HG03097 (cell line): ENCODE measurements around the gene CERS3.

Experiments used
- ATAC-seq: cut with Tn5 transposase; IDR thresholded peaks from one replicate; pipeline ENCODE4 v1.9.1; 2021; ENCODE audit not compliant: unreplicated experiment, low FRiP score

Gene CERS3

GRCh38 chr15:100385300-100386050 is 143.3 kb downstream of the CERS3 start:
- ATAC-seq = no peak

DNA sequence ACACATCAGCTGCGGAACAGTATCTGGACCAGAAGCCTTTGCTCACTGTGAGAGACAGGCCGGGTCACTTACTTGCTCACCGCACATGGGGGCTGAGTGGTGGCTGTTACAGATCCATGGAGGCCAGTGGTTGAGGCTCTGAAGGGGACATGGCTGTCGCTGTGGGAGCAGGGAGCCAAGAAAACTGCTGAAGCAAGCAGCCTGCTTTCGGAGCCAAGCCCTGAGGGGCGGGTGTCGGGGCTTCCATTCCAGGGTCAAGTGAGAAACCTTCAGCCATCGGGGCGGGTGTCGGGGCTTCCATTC is 144.7 kb downstream of the CERS3 start:
- ATAC-seq = no peak

DNA sequence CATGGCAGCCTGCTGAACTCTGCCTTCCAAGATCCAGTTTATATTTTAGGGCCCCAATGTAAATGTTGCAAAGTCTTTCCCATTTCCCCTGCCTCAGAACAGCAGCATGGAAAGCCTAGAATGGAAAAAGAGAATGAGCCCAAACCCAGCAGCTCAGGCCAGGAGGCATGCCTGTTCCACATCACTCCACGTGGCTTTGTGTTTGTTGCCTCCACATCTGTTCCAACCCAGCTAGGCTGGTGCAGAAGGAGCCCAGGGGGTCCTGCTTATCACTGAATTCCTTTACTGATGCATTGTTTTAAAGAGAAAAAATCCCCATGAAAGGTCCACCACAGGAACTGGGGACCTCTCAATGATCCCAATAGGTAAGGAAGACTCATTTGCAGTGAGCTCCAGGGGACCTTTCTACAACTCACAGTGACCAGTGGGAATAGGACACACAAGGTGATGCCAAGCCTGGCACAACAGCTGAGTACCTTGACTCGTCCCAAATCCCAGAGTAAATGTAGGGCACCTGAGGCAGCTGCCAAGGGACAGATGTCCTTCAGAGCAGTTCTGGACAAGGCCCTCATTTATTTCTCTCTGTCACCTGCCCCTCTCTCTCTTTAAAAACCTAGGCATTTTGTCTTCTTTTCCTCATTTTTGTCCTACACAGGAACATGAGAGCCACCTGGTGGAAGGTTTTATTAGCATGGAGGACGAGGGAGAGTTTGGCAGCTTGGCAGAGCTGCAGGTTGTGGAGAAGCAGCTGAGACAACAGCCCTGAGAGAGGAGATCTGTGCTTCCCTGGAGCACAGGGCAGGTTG is 145.2 kb downstream of the CERS3 start:
- ATAC-seq = no peak

GRCh38 chr15:100373942-100374341 is 154.8 kb downstream of the CERS3 start:
- ATAC-seq = no peak

DNA sequence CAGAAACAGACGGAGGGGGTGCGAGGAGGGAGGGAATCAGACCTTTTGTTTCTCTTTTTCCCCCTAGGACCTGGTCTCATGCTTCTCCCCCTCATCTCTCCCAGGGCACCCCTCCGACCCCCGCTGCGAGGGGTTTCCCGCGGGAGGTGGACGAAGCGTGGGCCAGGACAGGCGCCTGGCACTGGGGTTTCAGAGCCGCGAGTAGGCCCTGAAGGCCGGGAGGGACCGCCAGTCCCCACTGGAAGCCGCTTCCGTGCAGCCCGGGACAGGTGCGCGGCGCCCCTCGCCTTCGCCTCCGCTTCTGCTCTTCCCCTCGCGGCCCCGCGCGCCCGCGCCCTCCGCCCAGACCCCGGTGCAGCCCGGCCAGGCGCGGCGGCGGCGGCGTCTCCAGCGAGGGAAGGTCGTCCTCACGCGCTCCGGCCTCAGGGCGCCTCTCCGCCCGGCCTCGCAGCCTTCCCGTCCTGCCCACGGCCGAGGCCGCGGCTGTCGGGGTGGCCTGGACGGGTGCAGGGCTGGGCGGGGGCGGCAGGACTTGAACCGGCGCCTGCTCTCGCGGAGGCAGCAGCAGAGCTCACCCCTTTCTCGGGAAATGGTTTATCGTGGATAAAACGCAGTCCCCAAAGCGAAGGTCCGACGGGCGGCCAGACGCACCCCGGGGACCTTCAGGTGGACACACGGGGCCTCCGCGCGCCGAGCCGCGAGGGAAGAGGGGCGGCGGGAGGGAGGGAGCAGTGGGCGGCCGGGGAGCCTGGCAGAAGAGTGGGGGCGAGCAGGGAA is 155.4 kb downstream of the CERS3 start:
- ATAC-seq = no peak

DNA sequence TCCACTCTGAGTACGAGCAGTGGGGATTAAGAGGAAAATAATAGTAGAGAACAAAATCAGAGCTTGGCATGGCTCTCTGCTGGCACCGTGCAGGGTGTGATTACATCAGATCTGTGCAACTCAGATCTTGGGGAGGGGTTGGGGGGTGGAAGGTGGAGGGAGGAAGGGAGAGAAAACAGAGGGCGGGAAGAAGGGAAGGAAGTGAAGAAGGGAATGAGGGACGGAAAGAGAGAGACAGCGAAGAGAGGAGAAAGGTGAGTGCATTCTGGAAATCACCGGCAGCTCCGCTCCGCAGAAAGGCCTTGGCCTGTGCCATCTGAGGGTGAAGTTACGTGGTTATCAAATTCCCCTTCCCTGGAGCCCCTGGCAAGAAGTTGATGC is 156.0 kb downstream of the CERS3 start:
- ATAC-seq = no peak

DNA sequence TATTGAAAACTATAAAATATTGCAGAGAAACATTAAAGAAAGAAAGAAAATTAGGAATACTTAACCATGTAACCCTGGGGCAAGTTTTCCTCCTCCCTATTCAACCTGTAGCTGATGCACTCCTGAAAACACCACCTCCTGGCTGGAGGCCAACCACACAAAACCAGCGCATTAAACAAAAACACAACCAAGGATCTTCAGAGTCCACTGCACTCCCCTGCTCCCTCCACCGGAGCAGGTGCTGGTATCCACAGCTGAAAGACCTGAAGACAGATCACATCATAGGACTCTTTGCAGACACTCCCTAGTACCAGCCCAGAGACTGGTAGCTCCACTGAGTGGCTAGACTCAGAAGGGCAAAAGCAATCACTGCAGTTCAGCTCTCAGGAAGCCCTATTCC is 173.4 kb downstream of the CERS3 start:
- ATAC-seq = no peak

GRCh38 chr15:100353449-100353848 is 175.3 kb downstream of the CERS3 start:
- no peak for ATAC-seq

- no peak for ATAC-seq
These were observed 178.1 kb downstream of the CERS3 start for GRCh38 chr15:100350434-100351226.
